SK-N-SH treated with all-trans-retinoic acid at 6 μM for 48 hours (cell line): ENCODE data around the gene FMC1.
"Not testable (repeated sequence)": the region's sequence is repeated elsewhere in the genome, so short reads cannot be mapped to it uniquely, and the experiment has no call there.

ENCODE experiments used
- ATAC-seq: fragments of 200-7000 bp; cut with Tn5 transposase; 3 replicates; pipeline ENCODE4 v1.9.1; 2020; ENCODE audit warnings: mild to moderate bottlenecking, moderate library complexity
- ARNTL ChIP-seq: fragments of 450-650 bp; formaldehyde crosslinking; IDR thresholded peaks from 2 replicates; pipeline ENCODE4 v1.5.0; 2020; ENCODE audit warnings: low read depth, mild to moderate bottlenecking, moderate library complexity, borderline replicate concordance
- BACH2 ChIP-seq: fragments of 250-450 bp; sonication (Bioruptor Pico); IDR thresholded peaks from 2 replicates; pipeline ENCODE4 v1.9.0; 2021; ENCODE audit warnings: mild to moderate bottlenecking, borderline replicate concordance
- CREB5 ChIP-seq: fragments of 250-450 bp; sonication (Bioruptor Pico); IDR thresholded peaks from 2 replicates; pipeline ENCODE4 v1.5.1; 2020; ENCODE audit warnings: low read depth, mild to moderate bottlenecking, moderate library complexity
- CSDC2 ChIP-seq: fragments of 250-450 bp; sonication (Bioruptor Pico); IDR thresholded peaks from 2 replicates; pipeline ENCODE4 v1.5.0; 2020; ENCODE audit warnings: mild to moderate bottlenecking, moderate library complexity
- CSRNP3 ChIP-seq: fragments of 250-450 bp; sonication (Bioruptor Pico); IDR thresholded peaks from 2 replicates; pipeline ENCODE4 v1.5.1; 2021; ENCODE audit warnings: mild to moderate bottlenecking, moderate library complexity
- ESRRG ChIP-seq: fragments of 250-450 bp; sonication (Bioruptor Pico); IDR thresholded peaks from 2 replicates; pipeline ENCODE4 v1.6.1; 2021; ENCODE audit warnings: mild to moderate bottlenecking
- GLIS3 ChIP-seq: fragments of 250-450 bp; sonication (Bioruptor Pico); IDR thresholded peaks from 2 replicates; pipeline ENCODE4 v1.5.0; 2020; ENCODE audit warnings: mild to moderate bottlenecking, moderate library complexity
- ISL1 ChIP-seq: fragments of 250-450 bp; sonication (Bioruptor Pico); IDR thresholded peaks from 2 replicates; pipeline ENCODE4 v2.1.2; 2022; ENCODE audit warnings: mild to moderate bottlenecking, moderate library complexity
- OSR1 ChIP-seq: fragments of 250-450 bp; sonication (Bioruptor Pico); IDR thresholded peaks from 2 replicates; pipeline ENCODE4 v1.8.0; 2022; ENCODE audit warnings: moderate library complexity, mild to moderate bottlenecking, inconsistent platforms
- PATZ1 ChIP-seq: fragments of 250-450 bp; sonication (Bioruptor Pico); IDR thresholded peaks from 2 replicates; pipeline ENCODE4 v1.8.0; 2020; ENCODE audit warnings: mild to moderate bottlenecking, moderate library complexity, borderline replicate concordance
- PPARA ChIP-seq: fragments of 250-450 bp; sonication (Bioruptor Pico); IDR thresholded peaks from 2 replicates; pipeline ENCODE4 v1.5.0; 2020; ENCODE audit warnings: mild to moderate bottlenecking, borderline replicate concordance
- RARB ChIP-seq: fragments of 250-450 bp; sonication (Bioruptor Pico); IDR thresholded peaks from 2 replicates; pipeline ENCODE4 v1.8.0; 2021; ENCODE audit warnings: mild to moderate bottlenecking, moderate library complexity
- SNAI2 ChIP-seq: fragments of 250-450 bp; sonication (Bioruptor Pico); IDR thresholded peaks from 2 replicates; pipeline ENCODE4 v1.5.0; 2020; ENCODE audit warnings: mild to moderate bottlenecking, moderate library complexity
- TCF4 ChIP-seq: fragments of 250-450 bp; sonication (Bioruptor Pico); IDR thresholded peaks from 2 replicates; pipeline ENCODE4 v1.8.0; 2021; ENCODE audit warnings: mild to moderate bottlenecking, moderate library complexity, borderline replicate concordance
- TOX ChIP-seq: fragments of 250-450 bp; sonication (Bioruptor Pico); IDR thresholded peaks from 2 replicates; pipeline ENCODE4 v1.8.0; 2021; ENCODE audit warnings: mild to moderate bottlenecking, moderate library complexity, borderline replicate concordance
- TSHZ2 ChIP-seq: fragments of 250-450 bp; sonication (Bioruptor Pico); IDR thresholded peaks from 2 replicates; pipeline ENCODE4 v1.5.0; 2020; ENCODE audit warnings: mild to moderate bottlenecking, moderate library complexity
- ZC3H10 ChIP-seq: fragments of 250-450 bp; sonication (Bioruptor Pico); IDR thresholded peaks from 2 replicates; pipeline ENCODE4 v1.5.1; 2021; ENCODE audit warnings: mild to moderate bottlenecking, moderate library complexity
- ZFP3 ChIP-seq: fragments of 250-450 bp; sonication (Bioruptor Pico); IDR thresholded peaks from 2 replicates; pipeline ENCODE4 v1.5.0; 2020; ENCODE audit warnings: mild to moderate bottlenecking, moderate library complexity
- ZNF565 ChIP-seq: fragments of 450-650 bp; formaldehyde crosslinking; conservative IDR thresholded peaks from 2 replicates; pipeline ENCODE4 v1.5.0; 2020; ENCODE audit warnings: low read depth, mild to moderate bottlenecking, moderate library complexity
- ZNF70 ChIP-seq: fragments of 450-650 bp; formaldehyde crosslinking; IDR thresholded peaks from 2 replicates; pipeline ENCODE4 v1.5.0; 2020; ENCODE audit warnings: mild to moderate bottlenecking, moderate library complexity
- ZNF8 ChIP-seq: fragments of 450-650 bp; formaldehyde crosslinking; IDR thresholded peaks from 2 replicates; pipeline ENCODE4 v1.5.0; 2020; ENCODE audit warnings: mild to moderate bottlenecking, moderate library complexity

FMC1 gene

GRCh38 chr7:139329119-139329518 lies 12.0 kb upstream of the FMC1 start (continued):
- TF ChIP-seq RARB (CRISPR knock-in tag) (no peak), OSR1 (CRISPR knock-in tag) (no peak), ZNF70 (CRISPR knock-in tag) (no peak), ZC3H10 (CRISPR knock-in tag) (no peak), ESRRG (CRISPR knock-in tag) (no peak), ARNTL (no peak), SNAI2 (CRISPR knock-in tag) (no peak), ZNF565 (no peak)

- TF ChIP-seq TOX (CRISPR knock-in tag) (no peak), PPARA (CRISPR knock-in tag) (no peak), PATZ1 (CRISPR knock-in tag) (no peak), TCF4 (CRISPR knock-in tag) (no peak), ZNF565 (no peak), GLIS3 (no peak), ZC3H10 (CRISPR knock-in tag) (no peak), CSRNP3 (CRISPR knock-in tag) (no peak), ARNTL (no peak), TSHZ2 (CRISPR knock-in tag) (no peak), ESRRG (CRISPR knock-in tag) (no peak), ZNF8 (CRISPR knock-in tag) (no peak), CSDC2 (CRISPR knock-in tag) (no peak), SNAI2 (CRISPR knock-in tag) (no peak), RARB (CRISPR knock-in tag) (no peak)
- no peak for ATAC-seq
These were observed 10.7 kb upstream of the FMC1 start for GRCh38 chr7:139330333-139331030.

GRCh38 chr7:139332697-139333359 lies 8.3 kb upstream of the FMC1 start:
- no peak for ATAC-seq
- no peak for TF ChIP-seq ISL1 (CRISPR knock-in tag)
- TF ChIP-seq ZNF565, result no peak
- no peak for TF ChIP-seq TCF4 (CRISPR knock-in tag)
- no peak for TF ChIP-seq ARNTL
- no peak for TF ChIP-seq BACH2
- TF ChIP-seq RARB (CRISPR knock-in tag), result no peak
- TF ChIP-seq OSR1 (CRISPR knock-in tag), result no peak

- not testable (repeated sequence) for ATAC-seq
These were observed 7.7 kb upstream of the FMC1 start for GRCh38 chr7:139333443-139333842.

GRCh38 chr7:139334399-139335150 lies 6.6 kb upstream of the FMC1 start:
- no peak for ATAC-seq
- TF ChIP-seq ISL1 (CRISPR knock-in tag) (no peak), ZNF8 (CRISPR knock-in tag) (no peak), BACH2 (no peak), CSDC2 (CRISPR knock-in tag) (no peak), GLIS3 (no peak), TOX (CRISPR knock-in tag) (no peak), CREB5 (no peak), PPARA (CRISPR knock-in tag) (no peak), CSRNP3 (CRISPR knock-in tag) (no peak), SNAI2 (CRISPR knock-in tag) (no peak), ZNF565 (no peak), ZFP3 (no peak)
